Endometrial microvascular endothelial cells (primary cell): ENCODE data around the gene CCDC146. TPM values are rescaled to one million over a fixed set of nuclear protein-coding genes. Genes with fewer than 3 reads are reported as not detected.
"Not testable (repeated sequence)": the region's sequence is repeated elsewhere in the genome, so short reads cannot be mapped to it uniquely, and the experiment has no call there.

Experiments
- in situ Hi-C: cut with HindIII; loops from 2 replicates; pipeline ENCODE4 v1.10.0; 2017; ENCODE audit warnings: low sequenced_read_pairs, low pct_unique_long_range_greater_than_20kb; ENCODE audit errors: inconsistent ontology term
- total RNA-seq: library from RNA; depleted of rRNA; stranded (reverse); fragments of >200 nt; gene quantifications from one replicate; pipeline ENCODE4 v1.2.3, GENCODE V29; 2015; ENCODE audit errors: inconsistent ontology term

The CCDC146 gene
- total RNA-seq, 1 donor from 2014 or later, result 0.37 TPM

GRCh38 chr7:77269360-77270093 is 147.1 kb downstream of the CCDC146 start:
- in situ Hi-C loops, result no loop called here

- in situ Hi-C loops, result no loop called here
Observed at GRCh38 chr7:77270094-77270480, 147.7 kb downstream of the CCDC146 start.

GRCh38 chr7:77271766-77272165 is 149.4 kb downstream of the CCDC146 start:
- in situ Hi-C loops, result no loop called here

- in situ Hi-C loops, result not testable (repeated sequence)
Observed at GRCh38 chr7:77275663-77276062, 153.2 kb downstream of the CCDC146 start.

- in situ Hi-C loops, result no loop called here
Observed at GRCh38 chr7:77276120-77276519, 153.7 kb downstream of the CCDC146 start.

GRCh38 chr7:77281780-77282478 is 159.5 kb downstream of the CCDC146 start:
- in situ Hi-C loops, result no loop called here

- in situ Hi-C loops, result no loop called here
Observed at GRCh38 chr7:77282897-77283296, 160.5 kb downstream of the CCDC146 start.

GRCh38 chr7:77284005-77284404 is 161.6 kb downstream of the CCDC146 start:
- in situ Hi-C loops, result no loop called here

- in situ Hi-C loops, result no loop called here
Observed at GRCh38 chr7:77284616-77285015, 162.2 kb downstream of the CCDC146 start.

GRCh38 chr7:77288676-77289320 is 166.4 kb downstream of the CCDC146 start:
- in situ Hi-C loops, result no loop called here

GRCh38 chr7:77289387-77289786 is 167.0 kb downstream of the CCDC146 start:
- in situ Hi-C loops, result no loop called here

GRCh38 chr7:77290425-77290824 is 168.0 kb downstream of the CCDC146 start:
- in situ Hi-C loops, result no loop called here

- in situ Hi-C loops, result no loop called here
Observed at GRCh38 chr7:77293046-77293445, 170.6 kb downstream of the CCDC146 start.

GRCh38 chr7:77295549-77295948 is 173.1 kb downstream of the CCDC146 start:
- in situ Hi-C loops, result no loop called here

- in situ Hi-C loops, result no loop called here
Observed at GRCh38 chr7:77306231-77307067, 184.0 kb downstream of the CCDC146 start.

- in situ Hi-C loops, result no loop called here
Observed at GRCh38 chr7:77308792-77309191, 186.4 kb downstream of the CCDC146 start.

GRCh38 chr7:77309714-77310220 is 187.4 kb downstream of the CCDC146 start:
- in situ Hi-C loops, result no loop called here

GRCh38 chr7:77310982-77311381 is 188.6 kb downstream of the CCDC146 start:
- in situ Hi-C loops, result no loop called here

- in situ Hi-C loops, result no loop called here
Observed at GRCh38 chr7:77313085-77313484, 190.7 kb downstream of the CCDC146 start.
